H9 (cell line): Measurements from ENCODE around the gene RASA3. TPM values are rescaled to one million over a fixed set of nuclear protein-coding genes. Genes with fewer than 3 reads are reported as not detected.

ENCODE experiments used
- DNase-seq: peaks from one replicate; pipeline ENCODE4 v3.0.0-alpha.2; 2017
- H2AFZ ChIP-seq: one replicate; pipeline ENCODE4 v1.6.1; 2013; ENCODE audit warnings: mild to moderate bottlenecking, low read length, control low read depth, moderate library complexity
- H2AK5ac ChIP-seq: 2 replicates; pipeline ENCODE4 v1.6.1; 2013; ENCODE audit warnings: low read length, control low read depth, mixed read lengths; ENCODE audit not compliant: insufficient read length
- H2BK120ac ChIP-seq: one replicate; pipeline ENCODE4 v1.6.1; 2013; ENCODE audit warnings: low read depth, mild to moderate bottlenecking, low read length, control low read depth, inconsistent platforms; ENCODE audit not compliant: poor library complexity, severe bottlenecking
- H2BK12ac ChIP-seq: 2 replicates; pipeline ENCODE4 v1.6.1; 2013; ENCODE audit warnings: low read length, control low read depth, mixed read lengths, low read depth; ENCODE audit not compliant: insufficient read length
- H2BK15ac ChIP-seq: 2 replicates; pipeline ENCODE4 v1.6.1; 2013; ENCODE audit warnings: low read depth, low read length, control low read depth
- H2BK20ac ChIP-seq: one replicate; pipeline ENCODE4 v1.6.1; 2013; ENCODE audit warnings: low read depth, mild to moderate bottlenecking, low read length, control low read depth, inconsistent platforms; ENCODE audit not compliant: poor library complexity, severe bottlenecking
- H2BK5ac ChIP-seq: 2 replicates; pipeline ENCODE4 v1.6.1; 2013; ENCODE audit warnings: low read length, control low read depth, mixed read lengths; ENCODE audit not compliant: insufficient read length
- H3K14ac ChIP-seq: 2 replicates; pipeline ENCODE4 v1.6.1; 2013; ENCODE audit warnings: low read length, control low read depth; ENCODE audit not compliant: insufficient read depth
- H3K18ac ChIP-seq: 2 replicates; pipeline ENCODE4 v1.6.1; 2013; ENCODE audit warnings: low read depth, mild to moderate bottlenecking, mixed read lengths, low read length, control low read depth; ENCODE audit not compliant: insufficient read length
- H3K23ac ChIP-seq: 2 replicates; pipeline ENCODE4 v1.6.1; 2013; ENCODE audit warnings: low read length, control low read depth, mixed read lengths, low read depth; ENCODE audit not compliant: insufficient read length
- H3K23me2 ChIP-seq: 2 replicates; pipeline ENCODE4 v1.6.1; 2013; ENCODE audit warnings: low read depth, mild to moderate bottlenecking, mixed read lengths, low read length, control low read depth; ENCODE audit not compliant: insufficient read length, poor library complexity, severe bottlenecking
- H3K27ac ChIP-seq: 2 replicates; pipeline ENCODE4 v1.5.1; 2013; ENCODE audit warnings: low read length, control low read depth, mixed read lengths, low read depth; ENCODE audit not compliant: insufficient read length
- H3K27me3 ChIP-seq: 2 replicates; pipeline ENCODE4 v1.6.1; 2013; ENCODE audit warnings: low read length, control low read depth, inconsistent platforms; ENCODE audit not compliant: insufficient read depth
- H3K4ac ChIP-seq: 2 replicates; pipeline ENCODE4 v1.6.1; 2013; ENCODE audit warnings: low read depth, mild to moderate bottlenecking, control low read depth, inconsistent platforms, low read length, moderate library complexity
- H3K4me1 ChIP-seq: 2 replicates; pipeline ENCODE4 v1.6.1; 2013; ENCODE audit warnings: low read length, control low read depth, inconsistent platforms; ENCODE audit not compliant: insufficient read depth
- H3K4me2 ChIP-seq: 2 replicates; pipeline ENCODE4 v1.6.1; 2013; ENCODE audit warnings: low read length, control low read depth, mixed read lengths; ENCODE audit not compliant: insufficient read length, insufficient read depth
- H3K56ac ChIP-seq: 2 replicates; pipeline ENCODE4 v1.6.1; 2013; ENCODE audit warnings: low read depth, mild to moderate bottlenecking, mixed read lengths, low read length, control low read depth; ENCODE audit not compliant: insufficient read length
- H3K79me1 ChIP-seq: 2 replicates; pipeline ENCODE4 v1.6.1; 2013; ENCODE audit warnings: low read depth, mild to moderate bottlenecking, moderate library complexity, low read length, control low read depth, inconsistent platforms; ENCODE audit not compliant: insufficient read depth, poor library complexity, severe bottlenecking
- H3K79me2 ChIP-seq: 2 replicates; pipeline ENCODE4 v1.6.1; 2013; ENCODE audit warnings: low read length, control low read depth, inconsistent platforms; ENCODE audit not compliant: insufficient read depth
- H3K9ac ChIP-seq: 2 replicates; pipeline ENCODE4 v1.6.1; 2013; ENCODE audit warnings: low read length, control low read depth, mixed read lengths; ENCODE audit not compliant: insufficient read length; ENCODE audit errors: extremely low read depth
- H3K9me3 ChIP-seq: one replicate; pipeline ENCODE4 v1.6.1; 2013; ENCODE audit warnings: low read depth, low read length, inconsistent platforms; ENCODE audit not compliant: control insufficient read depth
- H3T11ph ChIP-seq: one replicate; pipeline ENCODE4 v1.6.1; 2013; ENCODE audit warnings: mild to moderate bottlenecking, low read length, control low read depth, inconsistent platforms
- H4K20me1 ChIP-seq: one replicate; pipeline ENCODE4 v1.6.1; 2013; ENCODE audit not compliant: control insufficient read depth, insufficient read length, insufficient read depth
- H4K5ac ChIP-seq: 2 replicates; pipeline ENCODE4 v1.6.1; 2013; ENCODE audit warnings: low read depth, mild to moderate bottlenecking, mixed read lengths, low read length, control low read depth; ENCODE audit not compliant: insufficient read length
- H4K8ac ChIP-seq: replicated peaks from 2 replicates; pipeline ENCODE4 v1.6.1; 2013; ENCODE audit warnings: low read length, control low read depth, mixed read lengths, low read depth; ENCODE audit not compliant: insufficient read length
- H4K91ac ChIP-seq: 2 replicates; pipeline ENCODE4 v1.6.1; 2013; ENCODE audit warnings: low read depth, mild to moderate bottlenecking, moderate library complexity, mixed read lengths, low read length, control low read depth; ENCODE audit not compliant: insufficient read length
- H3K27ac Mint-ChIP-seq, 3 experiments: 2 replicates in 2 of 3; 3 replicates in 1 of 3; pipeline ENCODE4 v1.8.0; 2020 to 2021; ENCODE audit warnings: mixed read lengths in 3 of 3, mild to moderate bottlenecking in 1 of 3, moderate library complexity in 1 of 3
- H3K27me3 Mint-ChIP-seq: 2 replicates; pipeline ENCODE4 v1.8.0; 2021; ENCODE audit warnings: low read depth, mild to moderate bottlenecking, moderate library complexity, mixed read lengths
- H3K36me3 Mint-ChIP-seq, 3 experiments: 2 replicates in 2 of 3; 3 replicates in 1 of 3; pipeline ENCODE4 v1.8.0; 2020 to 2021; ENCODE audit warnings: low read depth in 3 of 3, mixed read lengths in 3 of 3; ENCODE audit not compliant: insufficient read depth in 1 of 3
- H3K4me1 Mint-ChIP-seq, 2 experiments: 2 replicates each; pipeline ENCODE4 v1.8.0; 2020; ENCODE audit warnings: mixed read lengths in 2 of 2
- H3K4me3 Mint-ChIP-seq, 2 experiments: 2 replicates in 1 of 2; 3 replicates in 1 of 2; pipeline ENCODE4 v1.8.0; 2020 to 2021; ENCODE audit warnings: mild to moderate bottlenecking in 2 of 2, mixed read lengths in 2 of 2, moderate library complexity in 1 of 2
- H3K9me3 Mint-ChIP-seq, 2 experiments: 2 replicates in 1 of 2; 3 replicates in 1 of 2; pipeline ENCODE4 v1.8.0; 2020; ENCODE audit warnings: mild to moderate bottlenecking in 2 of 2, mixed read lengths in 2 of 2, moderate library complexity in 1 of 2
- WGBS: extraction: QIAGEN DNeasy Blood & Tissue Kit; methylation state at CpG from one replicate; pipeline ENCODE4 v1.1.7; 2013; ENCODE audit warnings: missing lambda C conversion rate, low lambda C conversion rate, mixed read lengths; ENCODE audit not compliant: insufficient read length; ENCODE audit errors: extremely low coverage; 5-methylcytosine and 5-hydroxymethylcytosine counted together
- total RNA-seq: library from RNA; stranded (reverse); gene quantifications from 2 replicates; pipeline ENCODE4 v1.2.1, GENCODE V29; 2021
- TF ChIP-seq, protein P1 (sequence below): fragments of 200-600 bp; sonication (generic); conservative IDR thresholded peaks from 3 replicates; pipeline ENCODE4 v1.8.0; 2021; ENCODE audit warnings: antibody characterized with exemption, mild to moderate bottlenecking

The RASA3 gene
- total RNA-seq, 1 experiment from 2014 or later, result 12.3 TPM

DNA sequence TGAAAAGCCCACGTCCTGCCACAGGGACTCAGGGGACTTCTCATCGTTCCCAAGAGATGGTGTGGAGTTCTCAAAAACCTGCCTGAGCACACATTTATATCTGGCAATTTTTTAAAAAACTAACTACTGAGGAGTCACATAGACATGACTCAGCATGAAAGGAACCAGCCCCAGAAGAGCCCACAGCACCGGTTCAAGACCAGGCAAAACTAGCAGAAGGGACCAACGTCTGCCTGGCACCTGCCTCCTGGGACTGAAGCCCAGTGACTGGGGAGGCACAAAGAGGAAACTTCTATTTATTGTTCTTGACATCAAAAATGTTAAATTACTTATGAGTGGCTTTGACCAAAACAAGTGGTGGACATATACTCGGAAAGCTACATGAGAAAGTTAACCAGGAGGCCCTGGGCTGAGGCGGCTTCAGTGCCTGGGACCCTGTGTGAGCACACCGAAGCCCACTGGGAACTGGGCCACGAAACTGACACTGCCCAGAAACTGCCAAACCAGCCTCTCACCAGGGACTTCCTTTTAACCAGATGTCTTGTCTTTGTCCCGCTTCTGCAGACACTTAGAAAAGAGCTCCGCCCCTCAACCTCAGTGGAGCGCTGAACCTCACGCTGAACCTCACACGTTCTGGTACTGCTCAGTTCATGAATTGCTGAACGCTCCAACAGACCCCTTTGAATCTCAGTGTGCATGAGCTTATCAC is 184.2 kb downstream of the RASA3 start:
- Histone ChIP-seq H2BK15ac (no peak overlapping the region), H2BK20ac (no peak overlapping the region), H4K5ac (no peak overlapping the region), H3K56ac (no peak overlapping the region), H3K9me3 (no peaks in the 10 kb centered on the region), H3K9ac (no peak overlapping the region), H3K23me2 (no peaks in the 10 kb centered on the region), H3T11ph (no peak overlapping the region), H2AFZ (no peak overlapping the region), H4K91ac (no peak overlapping the region), H3K14ac (no peak overlapping the region), H3K79me2 (no peaks in the 10 kb centered on the region), H2BK12ac (no peak overlapping the region), H3K4me1 (no peaks in the 10 kb centered on the region), H2BK5ac (no peak overlapping the region), H3K79me1 (no peaks in the 10 kb centered on the region), H3K4ac (no peak overlapping the region), H4K8ac (no peak overlapping the region), H3K27me3 (no peaks in the 10 kb centered on the region), H3K4me2 (no peak overlapping the region), H4K20me1 (no peaks in the 10 kb centered on the region), H2AK5ac (no peak overlapping the region), H3K23ac (no peak overlapping the region), H3K18ac (no peak overlapping the region), H2BK120ac (no peak overlapping the region), H3K27ac (no peak overlapping the region)
- Mint-ChIP-seq H3K4me3 (no peak overlapping the region), H3K27me3 (no peaks in the 10 kb centered on the region; the same call in 1 of the 2 replicates), H3K4me1 (peaks cover 0 to 5% of the 10 kb centered on the region in 2 experiments; a peak in 2 of 4 replicates), H3K27ac (no peak overlapping the region), H3K36me3 (no peaks in the 10 kb centered on the region), H3K9me3 (no peaks in the 10 kb centered on the region)
- WGBS, result no CpG with 5 or more reads among the region's 14 CpGs
- no peak for DNase-seq
- TF ChIP-seq, protein P1, sequence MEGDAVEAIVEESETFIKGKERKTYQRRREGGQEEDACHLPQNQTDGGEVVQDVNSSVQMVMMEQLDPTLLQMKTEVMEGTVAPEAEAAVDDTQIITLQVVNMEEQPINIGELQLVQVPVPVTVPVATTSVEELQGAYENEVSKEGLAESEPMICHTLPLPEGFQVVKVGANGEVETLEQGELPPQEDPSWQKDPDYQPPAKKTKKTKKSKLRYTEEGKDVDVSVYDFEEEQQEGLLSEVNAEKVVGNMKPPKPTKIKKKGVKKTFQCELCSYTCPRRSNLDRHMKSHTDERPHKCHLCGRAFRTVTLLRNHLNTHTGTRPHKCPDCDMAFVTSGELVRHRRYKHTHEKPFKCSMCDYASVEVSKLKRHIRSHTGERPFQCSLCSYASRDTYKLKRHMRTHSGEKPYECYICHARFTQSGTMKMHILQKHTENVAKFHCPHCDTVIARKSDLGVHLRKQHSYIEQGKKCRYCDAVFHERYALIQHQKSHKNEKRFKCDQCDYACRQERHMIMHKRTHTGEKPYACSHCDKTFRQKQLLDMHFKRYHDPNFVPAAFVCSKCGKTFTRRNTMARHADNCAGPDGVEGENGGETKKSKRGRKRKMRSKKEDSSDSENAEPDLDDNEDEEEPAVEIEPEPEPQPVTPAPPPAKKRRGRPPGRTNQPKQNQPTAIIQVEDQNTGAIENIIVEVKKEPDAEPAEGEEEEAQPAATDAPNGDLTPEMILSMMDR, result no peak
